WERI-Rb-1 (cell line): ENCODE results near the gene SLC25A23.

Experiments
- DNase-seq: peaks from one replicate; pipeline ENCODE4 v3.0.0-alpha.2; 2020
- H3K27ac ChIP-seq: fragments of 250-450 bp; sonication (Bioruptor Pico); 2 replicates; pipeline ENCODE4 v1.5.1; 2020; ENCODE audit warnings: mild to moderate bottlenecking, moderate library complexity
- H3K27me3 ChIP-seq: fragments of 250-450 bp; sonication (Bioruptor Pico); 2 replicates; pipeline ENCODE4 v1.5.1; 2021; ENCODE audit warnings: mild to moderate bottlenecking, low read depth, moderate library complexity; ENCODE audit not compliant: insufficient read depth, severe bottlenecking
- H3K36me3 ChIP-seq: fragments of 250-450 bp; sonication (Bioruptor Pico); 2 replicates; pipeline ENCODE4 v1.5.1; 2020; ENCODE audit warnings: mild to moderate bottlenecking, moderate library complexity
- H3K4me3 ChIP-seq: 2 replicates; pipeline ENCODE4 v1.5.1; 2011; ENCODE audit warnings: low read depth, mild to moderate bottlenecking, control low read depth, low read length
- H3K9me3 ChIP-seq: fragments of 250-450 bp; sonication (Bioruptor Pico); 2 replicates; pipeline ENCODE4 v1.5.1; 2021; ENCODE audit warnings: mild to moderate bottlenecking, moderate library complexity; ENCODE audit not compliant: severe bottlenecking
- CTCF ChIP-seq: IDR thresholded peaks from 2 replicates; pipeline ENCODE4 v1.5.1; 2011; ENCODE audit warnings: low read depth, mild to moderate bottlenecking, control low read depth, inconsistent platforms, low read length

Gene SLC25A23

GRCh38 chr19:6394831-6395230 lies 64.8 kb downstream of the SLC25A23 start:
- no peak overlapping the region for H3K4me3 ChIP-seq
- no peaks in the 10 kb centered on the region for H3K9me3 ChIP-seq
- TF ChIP-seq CTCF: no peak
- peaks cover 14% of the 10 kb centered on the region for H3K36me3 ChIP-seq
- no peak overlapping the region for H3K27ac ChIP-seq
- no peaks in the 10 kb centered on the region for H3K27me3 ChIP-seq
- DNase-seq: no peak

- Histone ChIP-seq H3K27ac (peak overlapping the region; percentile 94), H3K36me3 (peaks cover 22% of the 10 kb centered on the region), H3K9me3 (no peaks in the 10 kb centered on the region), H3K4me3 (peak overlapping the region; percentile 91), H3K27me3 (no peaks in the 10 kb centered on the region)
- no peak for TF ChIP-seq CTCF
- DNase-seq: no peak
These were observed 65.6 kb downstream of the SLC25A23 start for GRCh38 chr19:6393983-6394412.

GRCh38 chr19:6393074-6393982 lies 66.3 kb downstream of the SLC25A23 start, which contains the start of gene GTF2F1:
TSS of gene GTF2F1 (minus strand) at chr19:6393164. CDS start at chr19:6392995, 169 bp downstream.
- Histone ChIP-seq H3K27ac (peak within 1 kb of the TSS; percentile 94), H3K27me3 (no peaks in the 10 kb centered on the region), H3K36me3 (peaks cover 29% of the 10 kb centered on the region), H3K9me3 (no peaks in the 10 kb centered on the region), H3K4me3 (peak within 1 kb of the TSS; percentile 91)
- TF ChIP-seq CTCF: peak; percentile 26; the same call in 1 of the 2 replicates
- peak; percentile 96 for DNase-seq

GRCh38 chr19:6392221-6393073 lies 67.1 kb downstream of the SLC25A23 start:
- no peaks in the 10 kb centered on the region for H3K9me3 ChIP-seq
- peak overlapping the region; percentile 91 for H3K4me3 ChIP-seq
- no peak for TF ChIP-seq CTCF
- no peak for DNase-seq
- peak overlapping the region; percentile 94 for H3K27ac ChIP-seq
- H3K27me3 ChIP-seq: no peaks in the 10 kb centered on the region
- H3K36me3 ChIP-seq: peaks cover 38% of the 10 kb centered on the region
